HG03097 (cell line): ENCODE data around the gene OR56A1.

Experiments
- ATAC-seq: cut with Tn5 transposase; IDR thresholded peaks from one replicate; pipeline ENCODE4 v1.9.1; 2021; ENCODE audit not compliant: unreplicated experiment, low FRiP score

The OR56A1 gene

DNA sequence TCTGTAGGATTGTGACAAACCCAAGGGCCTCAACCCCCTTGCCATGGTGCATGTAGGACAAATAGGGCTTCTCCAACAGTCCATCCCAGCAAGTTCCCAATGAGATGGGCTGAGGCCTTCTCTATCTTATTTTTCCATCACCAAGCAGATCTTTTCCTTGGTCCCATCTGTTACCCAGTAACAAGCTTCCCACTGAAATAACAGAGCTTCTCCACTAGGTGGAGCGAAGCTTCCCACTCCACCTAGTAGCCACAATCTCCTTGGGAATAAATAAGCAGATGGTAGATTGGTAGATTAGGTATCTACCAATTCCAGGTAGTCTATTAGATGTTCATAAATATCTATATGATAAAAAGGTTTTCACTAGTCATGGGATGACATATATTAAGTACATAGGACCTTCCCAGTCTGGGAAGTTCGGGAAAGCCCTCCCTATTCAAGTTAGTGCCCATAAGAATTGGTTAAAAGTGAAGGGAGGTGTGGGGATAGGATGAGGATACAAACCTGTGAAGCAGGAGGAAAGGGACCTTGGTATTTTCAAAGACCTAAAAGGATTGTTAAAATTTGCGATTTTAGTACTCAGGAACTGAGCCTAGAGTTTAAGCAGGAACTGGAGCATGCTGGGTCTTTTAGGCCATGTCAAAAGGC lies 37.8 kb downstream of the OR56A1 start:
- no peak for ATAC-seq

DNA sequence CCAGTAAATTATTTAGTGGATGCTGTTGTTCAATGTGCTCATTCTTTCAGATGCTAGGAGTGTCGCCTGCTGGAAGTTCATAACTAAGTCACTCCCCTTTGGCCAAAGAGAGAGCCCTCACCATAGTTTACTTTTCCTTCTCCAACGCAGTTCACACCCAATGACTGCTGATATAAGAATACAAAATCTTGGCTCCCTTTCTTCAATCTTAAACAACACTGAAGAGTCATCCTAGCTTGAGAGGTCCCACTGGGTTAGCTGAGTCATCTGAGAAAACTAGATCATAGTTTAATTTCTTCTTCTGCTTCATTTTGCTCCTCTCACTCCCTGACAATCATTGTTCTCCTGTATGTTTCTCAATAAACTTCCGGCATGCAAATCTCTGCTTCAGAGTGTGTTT lies 38.4 kb downstream of the OR56A1 start:
- no peak for ATAC-seq

DNA sequence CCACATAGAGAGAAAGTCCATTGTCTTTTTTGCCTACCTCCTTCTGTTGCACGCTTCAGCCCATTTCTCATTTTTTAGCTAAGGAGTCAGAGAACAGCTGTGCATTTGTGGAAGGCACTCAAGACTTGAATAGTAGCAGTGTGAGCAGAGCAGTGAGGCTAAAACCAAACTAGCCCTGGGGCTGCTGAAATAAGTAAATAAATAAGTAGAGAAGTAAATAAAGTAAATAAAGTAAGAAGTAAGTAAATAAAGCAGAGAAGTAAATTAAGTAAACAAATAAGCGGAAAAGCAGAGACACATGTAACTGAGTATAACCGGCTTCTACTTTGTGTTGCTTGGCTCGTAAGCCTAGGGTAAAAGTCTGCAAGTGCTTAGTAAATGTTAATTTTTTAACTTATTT lies 41.4 kb downstream of the OR56A1 start:
- ATAC-seq: no peak

DNA sequence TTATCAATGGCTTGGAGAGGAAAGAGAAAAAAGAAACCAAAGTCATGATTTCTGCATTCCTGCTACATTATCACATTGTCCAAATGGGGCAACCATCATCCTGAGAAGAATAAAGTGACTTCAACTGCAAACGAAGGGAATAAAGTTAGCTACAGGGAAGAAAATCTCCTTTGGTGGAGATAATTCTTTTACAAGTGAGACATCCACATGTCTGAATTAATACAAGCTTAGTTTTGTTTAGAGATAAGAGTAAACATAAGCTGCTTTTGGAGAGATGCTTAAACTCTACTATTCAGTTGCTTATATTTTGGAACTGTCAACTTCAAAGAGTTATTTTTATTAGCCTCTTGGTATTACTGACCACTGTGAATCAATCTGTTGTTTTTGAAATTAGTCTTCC lies 43.7 kb downstream of the OR56A1 start, which contains the start of gene OR52L1:
Gene OR52L1, minus strand, starts transcription at position 101 of the 400 bp plus-strand sequence. Its CDS starts 55 bp downstream, at position 46.
- ATAC-seq: no peak

DNA sequence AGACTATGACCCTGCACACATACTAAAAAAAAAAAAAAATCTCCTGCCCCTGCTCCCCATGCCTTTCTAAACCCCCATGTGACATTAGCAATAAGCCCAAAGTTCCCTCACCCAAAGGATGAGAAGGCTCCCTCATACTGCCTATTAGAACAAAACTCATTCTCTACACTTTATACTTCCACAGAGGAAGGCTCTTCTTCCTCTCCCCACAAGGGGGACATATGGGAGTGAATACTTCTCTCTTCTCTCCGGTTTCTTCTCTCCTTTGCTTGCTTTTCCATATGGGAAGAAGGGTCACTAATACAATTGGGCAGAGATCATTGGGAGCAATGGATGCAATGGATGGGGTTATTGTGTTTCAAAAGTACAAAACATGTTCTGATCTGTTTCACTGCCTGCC lies 47.1 kb downstream of the OR56A1 start:
- ATAC-seq: no peak

DNA sequence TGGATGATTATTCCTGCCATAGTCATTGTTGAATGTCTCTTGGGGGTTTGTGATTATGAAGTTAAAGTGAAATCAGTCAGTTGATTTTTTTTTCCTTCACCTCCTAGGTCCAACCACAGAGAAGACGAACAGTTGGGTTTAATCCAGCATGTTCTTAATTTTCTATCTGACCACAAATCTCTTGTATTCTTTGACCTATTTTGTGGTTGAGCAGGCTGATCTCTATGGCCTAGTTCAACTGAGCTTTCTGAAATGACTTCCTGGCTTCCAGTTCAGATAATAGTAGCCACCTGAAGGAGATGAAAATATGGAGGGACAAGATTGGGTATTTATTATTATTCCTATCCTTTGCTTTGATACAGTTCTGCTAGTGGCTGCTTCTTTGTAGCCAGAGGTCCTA lies 57.0 kb downstream of the OR56A1 start:
- ATAC-seq: no peak
